RCC 7860 (cell line): ENCODE results near the gene STPG1.
A peak's percentile ranks its signal among the peaks of the same experiment; 100 is the strongest.

Experiments
- DNase-seq: peaks from one replicate; pipeline ENCODE4 v3.0.0-alpha.2; 2015; ENCODE audit warnings: low spot score
- FAIRE-seq: peaks from 2 replicates; lab custom pipeline; 2012; peaks lifted over from hg19 to GRCh38; lab: Jason Lieb, UNC

STPG1 gene

DNA sequence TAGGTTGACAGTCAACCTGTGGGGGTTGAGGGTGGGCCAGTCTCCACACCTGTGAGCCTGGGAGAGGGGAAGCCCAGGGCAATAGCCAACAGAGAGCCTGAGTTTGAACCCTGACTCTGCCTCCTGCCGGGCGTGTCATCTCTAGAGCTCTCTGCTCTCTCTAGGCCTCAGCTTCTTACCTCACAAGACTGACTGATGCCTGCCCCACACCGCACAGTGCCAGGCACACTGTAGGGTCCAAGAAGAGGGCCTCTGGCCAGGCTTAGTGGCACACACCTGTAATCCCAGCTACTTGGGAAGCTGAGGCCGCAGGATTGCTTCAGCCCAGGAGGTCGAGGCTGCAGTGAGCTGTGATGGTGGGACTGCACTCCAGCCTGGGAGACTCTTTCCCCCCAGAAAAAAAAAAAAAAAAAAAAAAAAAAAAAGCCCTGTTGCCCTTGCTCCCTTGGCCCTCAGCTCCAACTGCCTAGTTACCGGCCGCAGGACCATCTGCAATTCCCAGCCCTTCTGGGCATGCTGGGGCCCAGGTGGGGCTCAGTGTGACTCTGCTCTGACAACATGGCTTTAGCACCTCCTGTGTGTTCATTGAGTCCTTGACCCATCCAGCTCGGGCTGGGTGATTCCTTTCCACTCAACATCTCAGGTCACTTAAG, 69.4 kb downstream of the STPG1 start:
- FAIRE-seq (no peak), DNase-seq (no peak)

DNA sequence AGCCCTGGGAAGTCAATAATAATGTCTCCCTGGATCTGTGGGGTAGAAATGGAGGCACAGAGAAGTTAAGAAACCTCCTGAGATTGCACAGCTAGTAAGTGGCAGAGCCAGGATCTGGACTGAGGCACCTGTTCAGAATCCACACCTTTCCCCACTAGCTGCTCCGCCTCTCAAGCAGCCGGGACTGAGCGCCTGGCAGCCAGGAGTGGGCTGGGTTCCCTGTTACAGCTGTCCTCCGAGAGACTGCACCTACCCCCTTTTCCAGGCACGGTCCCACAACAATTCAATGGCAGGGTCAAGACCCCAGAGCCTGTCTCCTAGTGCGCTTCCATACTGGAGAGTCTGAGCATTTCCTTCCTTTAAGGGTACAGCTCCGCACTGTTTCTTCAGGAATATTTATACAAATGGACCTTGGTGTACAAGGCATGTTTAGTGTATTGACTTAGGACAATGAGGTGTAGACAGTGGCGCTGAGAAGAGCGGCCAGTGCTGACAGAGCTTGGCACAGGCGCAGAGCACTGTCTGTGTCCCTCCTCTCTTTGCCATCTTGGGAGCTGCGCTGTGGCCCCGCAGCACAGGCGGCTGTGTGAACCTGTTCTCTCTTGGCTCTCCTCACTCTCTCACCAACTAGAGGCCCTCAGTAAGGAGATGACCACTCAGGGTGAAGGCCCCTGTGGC, 70.0 kb downstream of the STPG1 start:
- FAIRE-seq (no peak), DNase-seq (no peak)

DNA sequence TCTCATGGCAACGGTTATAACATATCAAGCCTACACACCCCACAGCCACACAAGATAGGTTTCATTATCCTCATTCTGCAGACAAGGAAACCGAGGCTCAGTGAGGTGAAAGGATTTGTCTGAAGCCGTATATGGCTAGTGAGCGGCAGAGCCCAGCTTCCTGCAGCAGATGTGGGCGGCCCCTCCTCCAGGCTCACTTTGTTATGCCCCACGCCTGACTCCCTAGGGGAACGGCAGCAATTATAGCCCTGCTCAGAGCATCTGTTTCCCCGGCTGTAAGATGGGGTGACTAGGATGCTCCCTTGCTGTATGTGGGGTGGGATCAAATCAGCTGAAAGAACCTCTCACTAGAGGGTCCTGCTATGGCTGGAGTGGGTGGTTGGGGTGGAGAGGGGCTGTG, 72.3 kb downstream of the STPG1 start:
- DNase-seq (no peak), FAIRE-seq (no peak)

- FAIRE-seq, result no peak
- DNase-seq, result no peak
Observed at GRCh38 chr1:24340770-24341169, 72.8 kb downstream of the STPG1 start.

DNA sequence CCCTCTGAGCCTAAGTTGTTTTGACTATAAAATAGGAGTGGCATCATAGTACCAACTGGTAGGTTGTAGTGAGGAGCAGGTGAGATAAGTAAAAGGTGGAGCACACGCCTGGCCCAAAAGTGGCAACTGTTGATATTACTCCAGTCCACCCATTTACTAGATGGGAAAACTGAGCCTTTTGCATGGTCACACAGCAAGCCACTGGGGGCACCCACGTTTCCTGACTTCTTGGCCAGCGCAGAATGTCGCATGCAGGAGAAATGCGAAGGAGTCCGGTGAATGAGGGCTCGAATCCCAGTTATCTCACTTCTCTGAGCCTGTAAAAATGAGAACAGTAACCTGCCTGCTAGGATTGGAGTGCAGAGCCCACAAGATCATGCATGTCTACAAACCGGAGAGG, 73.6 kb downstream of the STPG1 start:
- DNase-seq (no peak), FAIRE-seq (no peak)

GRCh38 chr1:24338447-24338846, 75.1 kb downstream of the STPG1 start:
- DNase-seq (no peak), FAIRE-seq (no peak)

- FAIRE-seq, result no peak
- no peak for DNase-seq
Observed at GRCh38 chr1:24337455-24337854, 76.1 kb downstream of the STPG1 start.

DNA sequence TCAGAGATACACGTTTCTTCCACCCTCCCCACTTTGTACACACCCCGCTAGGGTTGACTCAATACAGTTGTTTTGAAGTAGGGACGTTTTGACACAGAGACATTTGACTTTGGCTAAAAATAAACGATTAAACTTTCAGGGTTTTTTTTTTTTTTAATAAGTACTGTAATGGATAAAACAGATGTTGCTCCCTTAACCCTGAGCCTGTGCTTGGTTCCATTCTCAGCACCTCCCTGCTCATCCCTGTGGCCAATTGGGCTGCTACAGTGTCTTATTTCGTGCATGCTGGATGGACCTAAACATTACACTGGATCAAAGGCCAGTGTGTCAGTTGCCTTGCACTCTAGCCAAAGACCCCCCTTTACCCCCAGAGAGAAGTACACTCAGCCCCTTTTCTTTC, 77.5 kb downstream of the STPG1 start:
- DNase-seq (no peak), FAIRE-seq (no peak)

GRCh38 chr1:24331961-24332673, 81.5 kb downstream of the STPG1 start:
- FAIRE-seq (no peak), DNase-seq (no peak)

DNA sequence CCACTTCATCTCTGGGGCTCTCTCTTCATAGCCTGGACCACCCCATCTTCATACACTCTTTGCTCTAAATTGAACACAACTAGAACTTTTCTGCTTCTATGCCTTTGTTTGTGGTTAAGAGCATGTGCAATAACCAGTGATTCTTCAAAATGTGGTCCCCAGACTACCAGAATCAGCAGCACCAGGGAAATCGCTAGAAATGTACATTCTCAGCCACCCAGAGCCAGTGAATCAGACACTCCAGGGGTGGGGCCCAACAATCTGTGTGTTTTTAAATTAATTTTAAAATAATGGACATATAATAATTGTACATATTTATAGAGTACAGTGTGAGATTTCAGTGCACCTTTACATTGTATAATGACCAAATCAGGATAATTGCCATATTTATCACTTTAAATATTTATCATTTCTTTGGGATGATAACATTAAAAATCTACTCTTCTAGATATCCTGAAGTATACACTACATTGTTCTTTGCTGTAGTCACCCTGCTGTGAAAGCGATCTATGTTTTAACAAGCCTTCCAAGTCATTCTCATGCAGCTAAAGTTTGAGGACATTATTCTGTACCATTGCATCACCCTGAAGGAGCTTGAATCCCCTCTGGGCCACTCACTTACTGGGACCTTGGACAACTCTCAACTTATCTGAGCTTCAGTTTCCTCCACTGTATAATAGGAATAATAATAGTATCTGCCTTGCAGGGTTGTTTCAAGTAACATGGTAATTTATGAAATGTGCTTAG, 83.6 kb downstream of the STPG1 start:
- DNase-seq, result no peak
- no peak for FAIRE-seq

- DNase-seq (no peak), FAIRE-seq (no peak)
Observed at GRCh38 chr1:24329331-24329730, 84.3 kb downstream of the STPG1 start.

GRCh38 chr1:24327891-24328290, 85.7 kb downstream of the STPG1 start:
- DNase-seq (no peak), FAIRE-seq (no peak)

- DNase-seq, result no peak
- FAIRE-seq, result no peak
Observed at GRCh38 chr1:24327486-24327885, 86.1 kb downstream of the STPG1 start.

DNA sequence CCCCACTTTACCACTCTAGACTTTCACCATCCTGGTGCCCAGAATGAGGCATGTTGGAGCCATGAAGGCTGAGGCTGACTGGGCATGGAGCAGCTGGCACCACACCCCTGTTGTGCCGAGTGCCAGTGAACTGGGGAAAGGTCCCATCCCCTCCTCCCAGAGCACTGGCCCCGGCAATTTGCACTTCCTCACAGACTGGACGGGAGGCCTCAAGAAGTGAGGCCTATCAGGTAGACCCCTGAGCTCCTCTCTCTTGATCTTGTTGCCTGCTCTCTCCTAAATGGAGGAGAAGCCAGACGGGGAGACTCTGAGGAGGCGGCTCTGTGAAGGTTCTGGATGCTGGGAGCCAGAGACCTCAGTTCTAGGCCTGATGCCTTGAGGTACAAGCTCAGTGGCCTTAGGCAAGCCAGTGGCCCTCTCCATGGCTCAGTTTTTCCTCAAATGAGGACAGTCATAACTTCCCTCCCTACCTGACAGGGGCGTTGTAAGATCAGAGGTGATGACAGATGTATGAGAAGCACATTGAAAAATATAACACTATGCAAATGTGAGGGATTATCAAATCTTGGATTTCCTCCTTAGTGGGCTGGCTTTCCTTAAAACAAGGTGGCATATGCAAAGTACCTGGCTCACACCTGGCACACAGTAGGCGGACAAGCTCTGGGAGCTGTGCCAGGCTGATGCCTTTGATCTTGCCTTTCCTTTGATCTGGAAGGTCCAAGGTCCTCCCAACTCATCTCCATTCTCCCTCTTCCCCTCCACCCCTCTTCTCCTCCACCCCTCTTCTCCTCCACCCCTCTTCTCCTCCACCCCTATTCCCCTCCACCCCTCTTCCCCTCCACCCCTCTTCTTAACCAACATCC, 87.8 kb downstream of the STPG1 start:
- no peak for FAIRE-seq
- DNase-seq, result no peak

- FAIRE-seq (no peak), DNase-seq (no peak)
Observed at GRCh38 chr1:24324903-24325302, 88.7 kb downstream of the STPG1 start.

GRCh38 chr1:24323281-24323680, 90.3 kb downstream of the STPG1 start:
- FAIRE-seq (no peak), DNase-seq (no peak)

DNA sequence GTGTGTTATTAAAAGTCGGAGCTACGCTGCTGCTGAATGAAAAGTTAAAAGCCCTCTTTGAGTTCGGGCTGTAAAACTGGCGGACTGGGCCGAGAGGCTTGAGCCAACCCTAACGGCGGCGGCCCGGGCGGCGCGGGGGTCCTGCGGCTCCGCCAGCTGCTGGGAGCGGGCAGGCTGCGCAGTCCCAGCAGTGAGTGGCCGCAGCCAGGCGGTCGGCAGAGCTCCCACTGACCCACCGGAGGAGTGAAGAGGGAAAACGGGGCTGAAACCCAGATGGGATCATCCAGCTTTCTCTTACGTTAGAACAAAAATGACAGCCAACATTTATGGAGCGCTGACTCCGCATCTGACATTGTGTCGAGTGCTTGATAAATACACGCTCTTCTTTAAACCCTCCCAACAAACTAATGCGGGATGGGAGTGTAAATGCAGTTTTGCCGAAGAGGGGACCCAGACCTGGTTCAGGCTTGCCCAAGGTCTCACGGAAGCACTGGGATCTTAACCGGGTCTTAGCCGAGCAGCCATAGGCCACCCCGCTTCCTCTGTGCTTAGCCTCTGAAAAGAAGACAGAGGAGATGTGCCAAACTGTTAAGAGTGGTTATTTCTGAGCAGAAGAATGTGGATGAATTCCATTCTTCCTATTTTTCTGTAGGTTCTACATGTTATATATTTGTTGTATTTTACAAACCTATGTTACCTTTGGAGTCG, 91.0 kb downstream of the STPG1 start:
- DNase-seq (no peak), FAIRE-seq (no peak)

GRCh38 chr1:24321697-24322469, 91.7 kb downstream of the STPG1 start:
- peak; percentile 78 for FAIRE-seq

DNA sequence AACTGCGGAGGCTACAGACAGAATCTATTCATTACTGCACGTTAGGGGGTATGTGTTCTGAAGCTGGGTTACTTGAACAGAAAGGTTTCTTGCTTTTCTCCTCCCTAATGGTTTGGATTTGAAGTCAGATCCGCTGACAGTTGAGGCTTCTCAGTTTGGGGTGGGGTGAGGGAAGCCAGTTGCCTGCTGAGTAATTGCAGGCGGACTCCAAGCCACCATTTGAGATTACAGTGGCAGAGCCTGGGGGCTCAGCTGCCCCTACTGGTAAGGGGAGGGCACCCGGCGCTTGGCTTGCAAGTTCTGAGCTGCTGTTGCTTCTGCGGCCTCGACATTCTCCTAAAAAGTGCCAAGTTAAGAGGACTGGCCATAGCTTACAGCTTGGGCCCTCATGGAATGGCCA, 92.5 kb downstream of the STPG1 start:
- DNase-seq, result no peak
- no peak for FAIRE-seq

More at GRCh38 chr1:24321697-24322469, 91.7 kb downstream of the STPG1 start:
- peak; percentile 86 for DNase-seq
